ENCODE results near the gene SSTR3.
A peak's percentile ranks its signal among the peaks of the same experiment; 100 is the strongest.

The SSTR3 gene

GRCh38 chr22:37199760-37200108, 12.5 kb downstream of the SSTR3 start:
- CTCF ChIA-PET = interaction anchor here (0.7 to 8.1 kb wide), 58 partner anchors 9 to 647 kb away, joined by 3 to 83 read pairs (median 4); partner anchors contain the start of genes C1QTNF6, IFT27, IL2RB and KCTD17

GRCh38 chr22:37199103-37199759, 13.0 kb downstream of the SSTR3 start:
- POLR2A ChIA-PET = interaction anchor here (0.5 to 1.3 kb wide), 3 partner anchors 42 to 286 kb away, joined by 3 to 7 read pairs (median 3); partner anchors contain the start of gene TMPRSS6
- DNase-seq (ENCODE audit: extremely low spot score) = peak; percentile 99
- CTCF ChIA-PET = interaction anchor here (0.7 to 8.1 kb wide), 58 partner anchors 8 to 647 kb away, joined by 3 to 83 read pairs (median 4); partner anchors contain the start of genes C1QTNF6, IFT27, IL2RB and KCTD17
- TF ChIP-seq CTCF (IDR thresholded peaks at IDR 0.05; ENCODE audit: control extremely low read depth, extremely low read depth, low read depth, missing control alignments) = peak; percentile 94

More at GRCh38 chr22:37199760-37200108, 12.5 kb downstream of the SSTR3 start:
- POLR2A ChIA-PET = interaction anchor here (0.6 to 1.3 kb wide), 2 partner anchors 43 to 286 kb away, joined by 3 read pairs; no protein-coding TSS in a partner anchor
- no peak for DNase-seq (ENCODE audit: extremely low spot score)
- TF ChIP-seq CTCF (IDR thresholded peaks at IDR 0.05; ENCODE audit: control extremely low read depth, extremely low read depth, low read depth, missing control alignments) = no peak

- ChIA-PET CTCF (interaction anchor here (0.7 to 8.1 kb wide), 59 partner anchors 8 to 423 kb away, joined by 3 to 83 read pairs (median 5); partner anchors contain the start of genes C1QTNF6, IFT27, IL2RB and KCTD17), POLR2A (interaction anchor here (0.5 to 1.3 kb wide), 2 partner anchors 89 to 287 kb away, joined by 3 to 7 read pairs; partner anchors contain the start of gene TMPRSS6)
- DNase-seq (ENCODE audit: extremely low spot score) = peak; percentile 88
- peak; percentile 67 for TF ChIP-seq CTCF (IDR thresholded peaks at IDR 0.05; ENCODE audit: control extremely low read depth, extremely low read depth, low read depth, missing control alignments)
Observed at GRCh38 chr22:37198258-37199102, 13.8 kb downstream of the SSTR3 start.

- ChIA-PET CTCF (interaction anchor here (0.7 to 8.1 kb wide), 29 partner anchors 10 to 252 kb away, joined by 3 to 83 read pairs (median 4); partner anchors contain the start of genes C1QTNF6, IL2RB and RAC2), POLR2A (interaction anchor here (0.7 kb wide), 1 partner anchor 34 kb away, joined by 4 read pairs; no protein-coding TSS in a partner anchor)
- DNase-seq (ENCODE audit: extremely low spot score) = no peak
- no peak for TF ChIP-seq CTCF (IDR thresholded peaks at IDR 0.05; ENCODE audit: control extremely low read depth, extremely low read depth, low read depth, missing control alignments)
Observed at GRCh38 chr22:37197451-37198257, 14.6 kb downstream of the SSTR3 start.

- POLR2A ChIA-PET = interaction anchor here (0.5 to 0.7 kb wide), 2 partner anchors 33 to 37 kb away, joined by 4 read pairs; no protein-coding TSS in a partner anchor
- no peak for DNase-seq (ENCODE audit: extremely low spot score)
- TF ChIP-seq CTCF (IDR thresholded peaks at IDR 0.05; ENCODE audit: control extremely low read depth, extremely low read depth, low read depth, missing control alignments) = no peak
- CTCF ChIA-PET = interaction anchor here (0.8 to 6.1 kb wide), 21 partner anchors 19 to 251 kb away, joined by 3 to 83 read pairs (median 4); partner anchors contain the start of gene IL2RB
Observed at GRCh38 chr22:37196539-37197450, 15.5 kb downstream of the SSTR3 start.
